Measurements from ENCODE around the gene LUC7L2. TPM values are rescaled to one million over a fixed set of nuclear protein-coding genes. Genes with fewer than 3 reads are reported as not detected.
"Not testable (repeated sequence)": the region's sequence is repeated elsewhere in the genome, so short reads cannot be mapped to it uniquely, and the experiment has no call there.

LUC7L2 gene
- total RNA-seq, 2 donors from 2014 or later = 187 to 190 TPM

GRCh38 chr7:139450851-139451250 is 91.2 kb downstream of the LUC7L2 start:
- Mint-ChIP-seq H3K27ac (no peak overlapping the region), H3K4me1 (peaks cover 4% of the 10 kb centered on the region), H3K4me3 (no peak overlapping the region), H3K36me3 (ENCODE audit: low read depth) (no peaks in the 10 kb centered on the region), H3K27me3 (peaks cover 10% of the 10 kb centered on the region)
- no peaks in the 10 kb centered on the region for H3K9me3 ChIP-seq (ENCODE audit: control insufficient read depth, low read length, poor library complexity, severe bottlenecking)
- ATAC-seq (no peak), DNase-seq (no peak)

- no peaks in the 10 kb centered on the region for H3K9me3 ChIP-seq (ENCODE audit: control insufficient read depth, low read length, poor library complexity, severe bottlenecking)
- H3K27me3 Mint-ChIP-seq = peaks cover 10% of the 10 kb centered on the region
- no peak for DNase-seq
- peaks cover 3% of the 10 kb centered on the region for H3K4me1 Mint-ChIP-seq
- no peak for ATAC-seq
- H3K27ac Mint-ChIP-seq = no peak overlapping the region
- H3K4me3 Mint-ChIP-seq = no peak overlapping the region
- no peaks in the 10 kb centered on the region for H3K36me3 Mint-ChIP-seq (ENCODE audit: low read depth)
These were observed 91.9 kb downstream of the LUC7L2 start for GRCh38 chr7:139451638-139452037.

- Mint-ChIP-seq H3K4me1 (peaks cover 2% of the 10 kb centered on the region), H3K27me3 (peaks cover 10% of the 10 kb centered on the region), H3K36me3 (ENCODE audit: low read depth) (no peaks in the 10 kb centered on the region), H3K27ac (no peak overlapping the region), H3K4me3 (no peak overlapping the region)
- ATAC-seq (no peak), DNase-seq (no peak)
- H3K9me3 ChIP-seq (ENCODE audit: control insufficient read depth, low read length, poor library complexity, severe bottlenecking) = no peaks in the 10 kb centered on the region
These were observed 93.4 kb downstream of the LUC7L2 start for GRCh38 chr7:139452958-139453672.

GRCh38 chr7:139453673-139454321 is 94.1 kb downstream of the LUC7L2 start:
- H3K27ac Mint-ChIP-seq = no peak overlapping the region
- no peak for ATAC-seq

GRCh38 chr7:139455789-139456188 is 96.1 kb downstream of the LUC7L2 start:
- no peak for ATAC-seq
- H3K9me3 ChIP-seq (ENCODE audit: control insufficient read depth, low read length, poor library complexity, severe bottlenecking) = no peaks in the 10 kb centered on the region
- no peak for DNase-seq
- Mint-ChIP-seq H3K36me3 (ENCODE audit: low read depth) (no peaks in the 10 kb centered on the region), H3K4me1 (peaks cover 2% of the 10 kb centered on the region), H3K27me3 (peaks cover 16% of the 10 kb centered on the region), H3K27ac (no peak overlapping the region), H3K4me3 (no peak overlapping the region)

More at GRCh38 chr7:139453673-139454321, 94.1 kb downstream of the LUC7L2 start:
- peaks cover 2% of the 10 kb centered on the region for H3K4me1 Mint-ChIP-seq
- no peaks in the 10 kb centered on the region for H3K36me3 Mint-ChIP-seq (ENCODE audit: low read depth)
- H3K27me3 Mint-ChIP-seq = peaks cover 13% of the 10 kb centered on the region
- DNase-seq = no peak
- H3K9me3 ChIP-seq (ENCODE audit: control insufficient read depth, low read length, poor library complexity, severe bottlenecking) = no peaks in the 10 kb centered on the region
- H3K4me3 Mint-ChIP-seq = no peak overlapping the region

- DNase-seq (no peak), ATAC-seq (no peak)
- Mint-ChIP-seq H3K27me3 (peaks cover 16% of the 10 kb centered on the region), H3K4me3 (no peak overlapping the region), H3K4me1 (peaks cover 2% of the 10 kb centered on the region), H3K36me3 (ENCODE audit: low read depth) (no peaks in the 10 kb centered on the region), H3K27ac (no peak overlapping the region)
- H3K9me3 ChIP-seq (ENCODE audit: control insufficient read depth, low read length, poor library complexity, severe bottlenecking) = no peaks in the 10 kb centered on the region
These were observed 96.8 kb downstream of the LUC7L2 start for GRCh38 chr7:139456511-139456910.

GRCh38 chr7:139457153-139457946 is 97.7 kb downstream of the LUC7L2 start:
- H3K27me3 Mint-ChIP-seq = peaks cover 16% of the 10 kb centered on the region
- H3K4me3 Mint-ChIP-seq = no peak overlapping the region
- ATAC-seq (no peak), DNase-seq (no peak)
- no peak overlapping the region for H3K27ac Mint-ChIP-seq
- no peaks in the 10 kb centered on the region for H3K36me3 Mint-ChIP-seq (ENCODE audit: low read depth)
- H3K9me3 ChIP-seq (ENCODE audit: control insufficient read depth, low read length, poor library complexity, severe bottlenecking) = no peaks in the 10 kb centered on the region
- peaks cover 2% of the 10 kb centered on the region for H3K4me1 Mint-ChIP-seq

GRCh38 chr7:139463421-139463820 is 103.7 kb downstream of the LUC7L2 start:
- ATAC-seq; H3K27me3 Mint-ChIP-seq; H3K4me1 Mint-ChIP-seq; H3K9me3 ChIP-seq (ENCODE audit: control insufficient read depth, low read length, poor library complexity, severe bottlenecking); H3K4me3 Mint-ChIP-seq; H3K36me3 Mint-ChIP-seq (ENCODE audit: low read depth); H3K27ac Mint-ChIP-seq; DNase-seq: not testable (repeated sequence)

- H3K36me3 Mint-ChIP-seq (ENCODE audit: low read depth); ATAC-seq; H3K4me3 Mint-ChIP-seq; H3K27ac Mint-ChIP-seq; H3K4me1 Mint-ChIP-seq; DNase-seq; H3K9me3 ChIP-seq (ENCODE audit: control insufficient read depth, low read length, poor library complexity, severe bottlenecking); H3K27me3 Mint-ChIP-seq: not testable (repeated sequence)
These were observed 104.8 kb downstream of the LUC7L2 start for GRCh38 chr7:139464511-139464910.

- not testable (repeated sequence) for H3K4me3 Mint-ChIP-seq; H3K4me1 Mint-ChIP-seq; H3K9me3 ChIP-seq (ENCODE audit: control insufficient read depth, low read length, poor library complexity, severe bottlenecking); ATAC-seq; DNase-seq; H3K27ac Mint-ChIP-seq; H3K27me3 Mint-ChIP-seq; H3K36me3 Mint-ChIP-seq (ENCODE audit: low read depth)
These were observed 105.4 kb downstream of the LUC7L2 start for GRCh38 chr7:139465072-139465471.

- not testable (repeated sequence) for H3K4me3 Mint-ChIP-seq
These were observed 108.0 kb downstream of the LUC7L2 start for GRCh38 chr7:139467729-139468128.

GRCh38 chr7:139468281-139468680 is 108.6 kb downstream of the LUC7L2 start:
- not testable (repeated sequence) for H3K4me3 Mint-ChIP-seq; H3K27me3 Mint-ChIP-seq; H3K4me1 Mint-ChIP-seq; H3K36me3 Mint-ChIP-seq (ENCODE audit: low read depth); DNase-seq; H3K27ac Mint-ChIP-seq; H3K9me3 ChIP-seq (ENCODE audit: control insufficient read depth, low read length, poor library complexity, severe bottlenecking); ATAC-seq

More at GRCh38 chr7:139467729-139468128, 108.0 kb downstream of the LUC7L2 start:
- not testable (repeated sequence) for H3K27me3 Mint-ChIP-seq; H3K4me1 Mint-ChIP-seq; H3K9me3 ChIP-seq (ENCODE audit: control insufficient read depth, low read length, poor library complexity, severe bottlenecking); DNase-seq; H3K27ac Mint-ChIP-seq; H3K36me3 Mint-ChIP-seq (ENCODE audit: low read depth); ATAC-seq

GRCh38 chr7:139471740-139472353 is 112.2 kb downstream of the LUC7L2 start:
- H3K4me3 Mint-ChIP-seq = no peak overlapping the region
- no peak overlapping the region for H3K27ac Mint-ChIP-seq
- H3K27me3 Mint-ChIP-seq = peaks cover 8% of the 10 kb centered on the region
- no peaks in the 10 kb centered on the region for H3K9me3 ChIP-seq (ENCODE audit: control insufficient read depth, low read length, poor library complexity, severe bottlenecking)
- DNase-seq = no peak
- H3K36me3 Mint-ChIP-seq (ENCODE audit: low read depth) = peaks cover 2% of the 10 kb centered on the region
- ATAC-seq = no peak
- no peaks in the 10 kb centered on the region for H3K4me1 Mint-ChIP-seq
